WI38 (cell line): ENCODE data around the gene VAX1.

ENCODE experiments used
- H3K4me3 ChIP-seq: 2 replicates; pipeline ENCODE4 v1.5.1; 2011; ENCODE audit warnings: low read depth, mild to moderate bottlenecking, control low read depth, low read length
- CTCF ChIP-seq: IDR thresholded peaks from 2 replicates; pipeline ENCODE4 v1.5.1; 2012; ENCODE audit warnings: low read depth, mild to moderate bottlenecking, control low read depth, low read length

The VAX1 gene

GRCh38 chr10:117145019-117145418, 6.9 kb upstream of the VAX1 start:
- no peak for TF ChIP-seq CTCF
- no peak overlapping the region for H3K4me3 ChIP-seq

- H3K4me3 ChIP-seq = no peak overlapping the region
- TF ChIP-seq CTCF = no peak
Measured at GRCh38 chr10:117143103-117143823, 5.2 kb upstream of the VAX1 start.

GRCh38 chr10:117140525-117140902, 2.4 kb upstream of the VAX1 start:
- no peak for TF ChIP-seq CTCF
- H3K4me3 ChIP-seq = no peak overlapping the region

- H3K4me3 ChIP-seq = no peak overlapping the region
- TF ChIP-seq CTCF = no peak
Measured at GRCh38 chr10:117139581-117140524, 1.8 kb upstream of the VAX1 start.

- no peak overlapping the region for H3K4me3 ChIP-seq
- no peak for TF ChIP-seq CTCF
Measured at GRCh38 chr10:117138838-117139580, 939 bp upstream of the VAX1 start.

GRCh38 chr10:117137031-117137910, 799 bp downstream of the VAX1 start:
- no peak overlapping the region for H3K4me3 ChIP-seq
- TF ChIP-seq CTCF = no peak
